LNCaP clone FGC (cell line): ENCODE measurements around the gene CRACR2B.

ENCODE experiments used
- DNase-seq: peaks from one replicate; pipeline ENCODE4 v3.0.0-alpha.2; 2011; ENCODE audit warnings: low read depth
- H3K4me3 ChIP-seq: 2 replicates; pipeline ENCODE4 v1.5.1; 2011; ENCODE audit warnings: mild to moderate bottlenecking, low read depth, low read length, control low read depth
- CTCF ChIP-seq: IDR thresholded peaks from 2 replicates; pipeline ENCODE4 v1.5.1; 2012; ENCODE audit warnings: mild to moderate bottlenecking; ENCODE audit not compliant: control insufficient read depth, insufficient read depth; ENCODE audit errors: extremely low read depth

The CRACR2B gene

GRCh38 chr11:875203-875602 lies 47.5 kb downstream of the CRACR2B start:
- no peak for DNase-seq
- H3K4me3 ChIP-seq, result no peak overlapping the region
- no peak for TF ChIP-seq CTCF

- H3K4me3 ChIP-seq, result no peak overlapping the region
- TF ChIP-seq CTCF, result no peak
- no peak for DNase-seq
These were observed 48.1 kb downstream of the CRACR2B start for GRCh38 chr11:875769-876301.

- no peak for TF ChIP-seq CTCF
- no peak overlapping the region for H3K4me3 ChIP-seq
- DNase-seq, result peak; percentile 76
These were observed 48.8 kb downstream of the CRACR2B start for GRCh38 chr11:876545-876944.

GRCh38 chr11:877565-877964 lies 49.8 kb downstream of the CRACR2B start:
- DNase-seq, result peak; percentile 31
- no peak for TF ChIP-seq CTCF

GRCh38 chr11:880447-880846 lies 52.7 kb downstream of the CRACR2B start:
- no peak overlapping the region for H3K4me3 ChIP-seq
- no peak for TF ChIP-seq CTCF
- DNase-seq, result no peak

More at GRCh38 chr11:877565-877964, 49.8 kb downstream of the CRACR2B start:
- no peak overlapping the region for H3K4me3 ChIP-seq
